Mesenchymal stem cell (in vitro differentiated cells and primary cell): ENCODE results near the gene RIMBP2.
A peak's percentile ranks its signal among the peaks of the same experiment; 100 is the strongest.

ENCODE experiments used
- DNase-seq: peaks from one replicate; pipeline ENCODE4 v3.0.0-alpha.2; 2013
- H2AFZ ChIP-seq: one replicate; pipeline ENCODE4 v1.6.1; 2013; ENCODE audit warnings: low read depth, mild to moderate bottlenecking, control low read depth, inconsistent platforms, low read length, moderate library complexity
- H2AK5ac ChIP-seq: 2 replicates; pipeline ENCODE4 v1.6.1; 2013; ENCODE audit warnings: low read length, moderate library complexity, mild to moderate bottlenecking, inconsistent platforms; ENCODE audit not compliant: severe bottlenecking
- H2BK120ac ChIP-seq: one replicate; pipeline ENCODE4 v1.6.1; 2013; ENCODE audit warnings: low read depth, mild to moderate bottlenecking, inconsistent platforms, low read length, moderate library complexity
- H2BK12ac ChIP-seq, 2 experiments: one replicate each; pipeline ENCODE4 v1.6.1; 2013; ENCODE audit warnings: inconsistent platforms in 2 of 2, low read length in 2 of 2, mild to moderate bottlenecking in 2 of 2, moderate library complexity in 2 of 2, control low read depth in 1 of 2
- H2BK15ac ChIP-seq: one replicate; pipeline ENCODE4 v1.6.1; 2013; ENCODE audit warnings: mild to moderate bottlenecking, low read depth, inconsistent platforms; ENCODE audit not compliant: poor library complexity, severe bottlenecking
- H2BK5ac ChIP-seq: 2 replicates; pipeline ENCODE4 v1.6.1; 2013; ENCODE audit warnings: low read depth, mild to moderate bottlenecking, low read length, control low read depth, inconsistent platforms; ENCODE audit not compliant: poor library complexity, severe bottlenecking
- H3K14ac ChIP-seq, 2 experiments: one replicate each; pipeline ENCODE4 v1.6.1; 2013; ENCODE audit warnings: inconsistent platforms in 2 of 2, low read length in 2 of 2, control low read depth in 1 of 2, mild to moderate bottlenecking in 1 of 2, moderate library complexity in 1 of 2
- H3K18ac ChIP-seq, 2 experiments: one replicate each; pipeline ENCODE4 v1.6.1; 2013; ENCODE audit warnings: inconsistent platforms in 2 of 2, low read length in 2 of 2, control low read depth in 1 of 2, low read depth in 1 of 2, mild to moderate bottlenecking in 1 of 2
- H3K23ac ChIP-seq, 2 experiments: one replicate each; pipeline ENCODE4 v1.6.1; 2013; ENCODE audit warnings: inconsistent platforms in 2 of 2, low read length in 2 of 2, mild to moderate bottlenecking in 2 of 2, moderate library complexity in 2 of 2, control low read depth in 1 of 2
- H3K27ac ChIP-seq: 2 replicates; pipeline ENCODE4 v1.5.1; 2013; ENCODE audit warnings: mild to moderate bottlenecking, moderate library complexity, low read length, control low read depth, inconsistent platforms; ENCODE audit not compliant: poor library complexity, severe bottlenecking
- H3K27me3 ChIP-seq, 2 experiments: 2 replicates each; pipeline versions ENCODE4 v1.6.1 to v1.7.0; 2013; ENCODE audit warnings: low read length in 2 of 2, mild to moderate bottlenecking in 2 of 2, moderate library complexity in 2 of 2, control low read depth in 1 of 2, inconsistent platforms in 1 of 2; ENCODE audit not compliant: control insufficient read depth in 1 of 2, insufficient read depth in 1 of 2
- H3K36me3 ChIP-seq, 2 experiments: 2 replicates each; pipeline versions ENCODE4 v1.6.1 to v1.7.0; 2013; ENCODE audit warnings: low read length in 2 of 2, control low read depth in 1 of 2, inconsistent platforms in 1 of 2, low read depth in 1 of 2, mild to moderate bottlenecking in 1 of 2; ENCODE audit not compliant: insufficient read depth in 2 of 2, control insufficient read depth in 1 of 2
- H3K4ac ChIP-seq, 2 experiments: one replicate each; pipeline ENCODE4 v1.6.1; 2013; ENCODE audit warnings: inconsistent platforms in 2 of 2, low read length in 2 of 2, mild to moderate bottlenecking in 2 of 2, moderate library complexity in 2 of 2, control low read depth in 1 of 2, low read depth in 1 of 2
- H3K4me1 ChIP-seq: 2 replicates; pipeline ENCODE4 v1.6.1; 2013; ENCODE audit warnings: low read depth, low read length, control low read depth; ENCODE audit not compliant: control insufficient read depth, insufficient read depth
- H3K4me2 ChIP-seq: 2 replicates; pipeline ENCODE4 v1.6.1; 2013; ENCODE audit warnings: low read length, mild to moderate bottlenecking, inconsistent platforms; ENCODE audit not compliant: poor library complexity, severe bottlenecking
- H3K4me3 ChIP-seq, 2 experiments: 2 replicates each; pipeline versions ENCODE4 v1.5.1 to v1.7.0; 2013; ENCODE audit warnings: low read length in 2 of 2, mild to moderate bottlenecking in 2 of 2, control low read depth in 1 of 2, low read depth in 1 of 2; ENCODE audit not compliant: insufficient read depth in 1 of 2
- H3K79me1 ChIP-seq: replicated peaks from 2 replicates; pipeline ENCODE4 v1.6.1; 2013; ENCODE audit warnings: mild to moderate bottlenecking, control low read depth, low read length, inconsistent platforms; ENCODE audit not compliant: poor library complexity, severe bottlenecking
- H3K9ac ChIP-seq: 2 replicates; pipeline ENCODE4 v1.7.0; 2013; ENCODE audit warnings: mild to moderate bottlenecking, low read length, moderate library complexity
- H3K9me3 ChIP-seq: 2 replicates; pipeline ENCODE4 v1.7.0; 2013; ENCODE audit warnings: mild to moderate bottlenecking, low read length; ENCODE audit not compliant: control insufficient read depth
- H4K8ac ChIP-seq: one replicate; pipeline ENCODE4 v1.6.1; 2013; ENCODE audit warnings: inconsistent platforms, mild to moderate bottlenecking, low read length, moderate library complexity
- H4K91ac ChIP-seq: one replicate; pipeline ENCODE4 v1.6.1; 2013; ENCODE audit warnings: mild to moderate bottlenecking, low read length, inconsistent platforms
- WGBS: methylation state at CpG from one replicate; pipeline ENCODE4 v1.1.7; 2013; ENCODE audit warnings: mixed read lengths; 5-methylcytosine and 5-hydroxymethylcytosine counted together

RIMBP2 gene

GRCh38 chr12:130497991-130498390 is 218.1 kb downstream of the RIMBP2 start:
- Histone ChIP-seq H4K8ac (no peak overlapping the region), H3K4ac (no peak overlapping the region), H3K27me3 (no peaks in the 10 kb centered on the region), H3K4me2 (no peak overlapping the region), H3K9ac (no peak overlapping the region), H3K14ac (no peak overlapping the region), H3K79me1 (no peaks in the 10 kb centered on the region), H2BK12ac (no peak overlapping the region), H2AFZ (no peak overlapping the region), H3K4me1 (no peaks in the 10 kb centered on the region), H3K18ac (no peak overlapping the region), H2AK5ac (no peak overlapping the region), H4K91ac (no peak overlapping the region), H2BK5ac (no peak overlapping the region), H3K9me3 (no peaks in the 10 kb centered on the region), H2BK15ac (no peak overlapping the region), H3K23ac (no peak overlapping the region), H2BK120ac (no peak overlapping the region), H3K36me3 (no peaks in the 10 kb centered on the region), H3K27ac (no peak overlapping the region), H3K4me3 (peak overlapping the region in 1 of 2 experiments; percentile 7)
- DNase-seq, result no peak
- 83% methylated on average over 9 of the region's 10 CpGs for whole genome bisulfite sequencing

GRCh38 chr12:130497321-130497720 is 218.8 kb downstream of the RIMBP2 start:
- no peaks in the 10 kb centered on the region for H3K27me3 ChIP-seq
- no peak overlapping the region for H3K23ac ChIP-seq
- no peak overlapping the region for H2BK12ac ChIP-seq
- H3K4me2 ChIP-seq, result no peak overlapping the region
- no peak overlapping the region for H3K14ac ChIP-seq
- H2BK5ac ChIP-seq, result no peak overlapping the region
- H3K4me3 ChIP-seq, result no peak overlapping the region
- H3K79me1 ChIP-seq, result no peaks in the 10 kb centered on the region
- no peak overlapping the region for H2BK120ac ChIP-seq
- no peak overlapping the region for H3K9ac ChIP-seq
- H2AFZ ChIP-seq, result no peak overlapping the region
- no peak overlapping the region for H3K18ac ChIP-seq
- WGBS, result 88% methylated on average over 11 of the region's 12 CpGs
- no peak for DNase-seq
- H3K27ac ChIP-seq, result no peak overlapping the region
- H2BK15ac ChIP-seq, result no peak overlapping the region
- H3K36me3 ChIP-seq, result no peaks in the 10 kb centered on the region
- H2AK5ac ChIP-seq, result no peak overlapping the region
- H3K4ac ChIP-seq, result no peak overlapping the region
- no peaks in the 10 kb centered on the region for H3K9me3 ChIP-seq
- H4K8ac ChIP-seq, result no peak overlapping the region
- H3K4me1 ChIP-seq, result no peaks in the 10 kb centered on the region
- no peak overlapping the region for H4K91ac ChIP-seq

GRCh38 chr12:130496516-130497120 is 219.5 kb downstream of the RIMBP2 start:
- Histone ChIP-seq H2BK120ac (no peak overlapping the region), H3K4me3 (no peak overlapping the region), H3K23ac (no peak overlapping the region), H3K27ac (no peak overlapping the region), H2AFZ (no peak overlapping the region), H3K27me3 (no peaks in the 10 kb centered on the region), H3K4me1 (no peaks in the 10 kb centered on the region), H3K36me3 (no peaks in the 10 kb centered on the region), H4K91ac (no peak overlapping the region), H3K79me1 (no peaks in the 10 kb centered on the region), H2BK15ac (no peak overlapping the region), H3K18ac (no peak overlapping the region), H2BK5ac (no peak overlapping the region), H3K4ac (no peak overlapping the region), H4K8ac (no peak overlapping the region), H3K4me2 (no peak overlapping the region), H3K9me3 (no peaks in the 10 kb centered on the region), H2AK5ac (no peak overlapping the region), H3K14ac (no peak overlapping the region), H2BK12ac (no peak overlapping the region), H3K9ac (no peak overlapping the region)
- 68% methylated on average over 14 of the region's 14 CpGs for WGBS
- no peak for DNase-seq

- WGBS, result 72% methylated on average over 8 of the region's 8 CpGs
- no peak overlapping the region for H3K23ac ChIP-seq
- no peak overlapping the region for H2BK5ac ChIP-seq
- H3K79me1 ChIP-seq, result no peaks in the 10 kb centered on the region
- no peak overlapping the region for H3K27ac ChIP-seq
- no peak overlapping the region for H2BK120ac ChIP-seq
- H4K91ac ChIP-seq, result no peak overlapping the region
- DNase-seq, result no peak
- H3K4me2 ChIP-seq, result no peak overlapping the region
- no peak overlapping the region for H2BK12ac ChIP-seq
- H2AK5ac ChIP-seq, result no peak overlapping the region
- no peak overlapping the region for H2BK15ac ChIP-seq
- no peak overlapping the region for H3K4me3 ChIP-seq
- H4K8ac ChIP-seq, result no peak overlapping the region
- no peak overlapping the region for H3K18ac ChIP-seq
- no peaks in the 10 kb centered on the region for H3K9me3 ChIP-seq
- no peak overlapping the region for H3K14ac ChIP-seq
- H3K27me3 ChIP-seq, result no peaks in the 10 kb centered on the region
- H3K9ac ChIP-seq, result no peak overlapping the region
- H3K36me3 ChIP-seq, result no peaks in the 10 kb centered on the region
- H3K4ac ChIP-seq, result no peak overlapping the region
- no peak overlapping the region for H2AFZ ChIP-seq
- no peaks in the 10 kb centered on the region for H3K4me1 ChIP-seq
These were observed 220.9 kb downstream of the RIMBP2 start for GRCh38 chr12:130495156-130495555.
